ENCODE results near the gene RANBP1. TPM values are rescaled to one million over a fixed set of nuclear protein-coding genes. Genes with fewer than 3 reads are reported as not detected.
A peak's percentile ranks its signal among the peaks of the same experiment; 100 is the strongest.

RANBP1 gene
- total and polyA plus RNA-seq, 9 of the 15 experiments (the other 6 are each of a cell fraction or from before 2014, with no cell fraction given): 162 to 2,891 (median 1,289) TPM

DNA sequence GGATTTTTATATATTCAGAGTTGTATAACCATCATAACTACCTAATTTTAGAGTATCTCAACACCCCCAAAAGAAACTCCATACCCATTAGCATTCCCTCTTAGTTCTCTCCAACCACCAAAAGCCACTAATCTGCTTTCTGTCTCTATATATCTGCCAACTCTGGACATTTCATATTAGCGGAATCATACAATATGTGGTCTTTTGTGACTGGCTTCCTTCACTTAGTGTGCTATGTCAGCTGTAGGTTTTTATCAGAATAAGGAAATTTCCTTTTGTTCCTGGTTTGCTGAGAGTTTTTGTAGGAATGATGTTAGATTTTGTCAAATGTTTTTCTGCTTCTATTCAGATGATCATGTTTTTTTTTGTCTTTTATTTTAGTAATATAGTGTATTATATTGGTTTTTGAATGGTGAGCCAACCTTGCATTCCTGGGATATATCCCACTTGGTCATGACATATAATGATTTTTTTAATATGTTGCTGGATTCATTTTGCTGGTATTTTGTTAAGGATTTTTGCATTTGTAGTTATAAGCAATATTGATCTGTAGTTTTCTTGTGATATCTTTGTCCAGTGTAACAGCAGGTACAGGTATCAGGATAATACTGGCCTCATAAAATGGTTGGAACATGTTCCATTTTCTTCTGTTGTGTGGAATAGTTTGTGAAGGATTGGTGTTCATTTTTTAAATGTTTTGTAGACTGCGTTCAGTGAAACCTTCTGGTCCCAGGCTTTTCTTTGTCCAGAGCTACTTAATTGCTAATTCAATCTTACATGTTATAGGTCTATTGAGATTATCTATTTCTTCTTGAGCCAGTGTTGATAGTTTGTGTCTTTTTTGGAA is 19.1 kb upstream of the RANBP1 start (continued):
- TF ChIP-seq, protein P1, sequence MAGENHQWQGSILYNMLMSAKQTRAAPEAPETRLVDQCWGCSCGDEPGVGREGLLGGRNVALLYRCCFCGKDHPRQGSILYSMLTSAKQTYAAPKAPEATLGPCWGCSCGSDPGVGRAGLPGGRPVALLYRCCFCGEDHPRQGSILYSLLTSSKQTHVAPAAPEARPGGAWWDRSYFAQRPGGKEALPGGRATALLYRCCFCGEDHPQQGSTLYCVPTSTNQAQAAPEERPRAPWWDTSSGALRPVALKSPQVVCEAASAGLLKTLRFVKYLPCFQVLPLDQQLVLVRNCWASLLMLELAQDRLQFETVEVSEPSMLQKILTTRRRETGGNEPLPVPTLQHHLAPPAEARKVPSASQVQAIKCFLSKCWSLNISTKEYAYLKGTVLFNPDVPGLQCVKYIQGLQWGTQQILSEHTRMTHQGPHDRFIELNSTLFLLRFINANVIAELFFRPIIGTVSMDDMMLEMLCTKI (IDR thresholded peaks at IDR 0.05; ENCODE audit: partially characterized antibody): no peak
- TF ChIP-seq EWSR1 (IDR thresholded peaks at IDR 0.05; ENCODE audit: borderline replicate concordance, low read depth, partially characterized antibody): no peak
- peak in 1 of 2 experiments; percentile 46; a peak in 1 of 4 replicates for TF ChIP-seq HDAC1 (IDR thresholded peaks at IDR 0.05)
- TF ChIP-seq, protein P2, sequence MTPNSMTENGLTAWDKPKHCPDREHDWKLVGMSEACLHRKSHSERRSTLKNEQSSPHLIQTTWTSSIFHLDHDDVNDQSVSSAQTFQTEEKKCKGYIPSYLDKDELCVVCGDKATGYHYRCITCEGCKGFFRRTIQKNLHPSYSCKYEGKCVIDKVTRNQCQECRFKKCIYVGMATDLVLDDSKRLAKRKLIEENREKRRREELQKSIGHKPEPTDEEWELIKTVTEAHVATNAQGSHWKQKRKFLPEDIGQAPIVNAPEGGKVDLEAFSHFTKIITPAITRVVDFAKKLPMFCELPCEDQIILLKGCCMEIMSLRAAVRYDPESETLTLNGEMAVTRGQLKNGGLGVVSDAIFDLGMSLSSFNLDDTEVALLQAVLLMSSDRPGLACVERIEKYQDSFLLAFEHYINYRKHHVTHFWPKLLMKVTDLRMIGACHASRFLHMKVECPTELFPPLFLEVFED (CRISPR knock-in tag; conservative IDR thresholded peaks at IDR 0.05): 0 out of 2 replicates have a peak, but pooled peaks have one; percentile 38
- peak; percentile 77; the same call in 1 of the 2 replicates for TF ChIP-seq GTF2E2 (tag; IDR thresholded peaks at IDR 0.05)
- TF ChIP-seq, protein P3, sequence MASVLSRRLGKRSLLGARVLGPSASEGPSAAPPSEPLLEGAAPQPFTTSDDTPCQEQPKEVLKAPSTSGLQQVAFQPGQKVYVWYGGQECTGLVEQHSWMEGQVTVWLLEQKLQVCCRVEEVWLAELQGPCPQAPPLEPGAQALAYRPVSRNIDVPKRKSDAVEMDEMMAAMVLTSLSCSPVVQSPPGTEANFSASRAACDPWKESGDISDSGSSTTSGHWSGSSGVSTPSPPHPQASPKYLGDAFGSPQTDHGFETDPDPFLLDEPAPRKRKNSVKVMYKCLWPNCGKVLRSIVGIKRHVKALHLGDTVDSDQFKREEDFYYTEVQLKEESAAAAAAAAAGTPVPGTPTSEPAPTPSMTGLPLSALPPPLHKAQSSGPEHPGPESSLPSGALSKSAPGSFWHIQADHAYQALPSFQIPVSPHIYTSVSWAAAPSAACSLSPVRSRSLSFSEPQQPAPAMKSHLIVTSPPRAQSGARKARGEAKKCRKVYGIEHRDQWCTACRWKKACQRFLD (CRISPR knock-in tag; IDR thresholded peaks at IDR 0.05): no peak
- TF ChIP-seq, protein P4, sequence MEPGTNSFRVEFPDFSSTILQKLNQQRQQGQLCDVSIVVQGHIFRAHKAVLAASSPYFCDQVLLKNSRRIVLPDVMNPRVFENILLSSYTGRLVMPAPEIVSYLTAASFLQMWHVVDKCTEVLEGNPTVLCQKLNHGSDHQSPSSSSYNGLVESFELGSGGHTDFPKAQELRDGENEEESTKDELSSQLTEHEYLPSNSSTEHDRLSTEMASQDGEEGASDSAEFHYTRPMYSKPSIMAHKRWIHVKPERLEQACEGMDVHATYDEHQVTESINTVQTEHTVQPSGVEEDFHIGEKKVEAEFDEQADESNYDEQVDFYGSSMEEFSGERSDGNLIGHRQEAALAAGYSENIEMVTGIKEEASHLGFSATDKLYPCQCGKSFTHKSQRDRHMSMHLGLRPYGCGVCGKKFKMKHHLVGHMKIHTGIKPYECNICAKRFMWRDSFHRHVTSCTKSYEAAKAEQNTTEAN (CRISPR knock-in tag; IDR thresholded peaks at IDR 0.05): no peak
- no peak for TF ChIP-seq TCF3 (CRISPR knock-in tag; IDR thresholded peaks at IDR 0.05)
- TF ChIP-seq, protein P5, sequence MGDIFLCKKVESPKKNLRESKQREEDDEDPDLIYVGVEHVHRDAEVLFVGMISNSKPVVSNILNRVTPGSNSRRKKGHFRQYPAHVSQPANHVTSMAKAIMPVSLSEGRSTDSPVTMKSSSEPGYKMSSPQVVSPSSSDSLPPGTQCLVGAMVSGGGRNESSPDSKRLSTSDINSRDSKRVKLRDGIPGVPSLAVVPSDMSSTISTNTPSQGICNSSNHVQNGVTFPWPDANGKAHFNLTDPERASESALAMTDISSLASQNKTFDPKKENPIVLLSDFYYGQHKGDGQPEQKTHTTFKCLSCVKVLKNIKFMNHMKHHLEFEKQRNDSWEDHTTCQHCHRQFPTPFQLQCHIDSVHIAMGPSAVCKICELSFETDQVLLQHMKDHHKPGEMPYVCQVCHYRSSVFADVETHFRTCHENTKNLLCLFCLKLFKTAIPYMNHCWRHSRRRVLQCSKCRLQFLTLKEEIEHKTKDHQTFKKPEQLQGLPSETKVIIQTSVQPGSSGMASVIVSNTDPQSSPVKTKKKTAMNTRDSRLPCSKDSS (IDR thresholded peaks at IDR 0.05; ENCODE audit: low read depth, partially characterized antibody): peak; percentile 42
- no peak for TF ChIP-seq SNRNP70 (optimal IDR thresholded peaks at IDR 0.05; ENCODE audit: low read depth, low read length)
- no peak for TF ChIP-seq RBM22 (IDR thresholded peaks at IDR 0.05; ENCODE audit: low read depth, low read length, poor library complexity, severe bottlenecking)
- TF ChIP-seq ARNT (IDR thresholded peaks at IDR 0.05): 0 out of 4 replicates have a peak, but pooled peaks of 1 of the 2 experiments have one; percentile 16
- peak; percentile 94 for TF ChIP-seq ZNF324 (CRISPR knock-in tag; IDR thresholded peaks at IDR 0.05)
- TF ChIP-seq ZKSCAN3 (CRISPR knock-in tag; IDR thresholded peaks at IDR 0.05): peak; percentile 28; the same call in 1 of the 2 replicates
- TF ChIP-seq, protein P6, sequence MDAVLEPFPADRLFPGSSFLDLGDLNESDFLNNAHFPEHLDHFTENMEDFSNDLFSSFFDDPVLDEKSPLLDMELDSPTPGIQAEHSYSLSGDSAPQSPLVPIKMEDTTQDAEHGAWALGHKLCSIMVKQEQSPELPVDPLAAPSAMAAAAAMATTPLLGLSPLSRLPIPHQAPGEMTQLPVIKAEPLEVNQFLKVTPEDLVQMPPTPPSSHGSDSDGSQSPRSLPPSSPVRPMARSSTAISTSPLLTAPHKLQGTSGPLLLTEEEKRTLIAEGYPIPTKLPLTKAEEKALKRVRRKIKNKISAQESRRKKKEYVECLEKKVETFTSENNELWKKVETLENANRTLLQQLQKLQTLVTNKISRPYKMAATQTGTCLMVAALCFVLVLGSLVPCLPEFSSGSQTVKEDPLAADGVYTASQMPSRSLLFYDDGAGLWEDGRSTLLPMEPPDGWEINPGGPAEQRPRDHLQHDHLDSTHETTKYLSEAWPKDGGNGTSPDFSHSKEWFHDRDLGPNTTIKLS (IDR thresholded peaks at IDR 0.05; ENCODE audit: borderline replicate concordance, low read depth): no peak
- 0 out of 4 replicates have a peak, but pooled peaks of 1 of the 2 experiments have one; percentile 39 for TF ChIP-seq SRF (CRISPR knock-in tag; IDR thresholded peaks at IDR 0.05)
- TF ChIP-seq KAT8 (IDR thresholded peaks at IDR 0.05; ENCODE audit: low read depth): no peak
- no peak for TF ChIP-seq JUNB (CRISPR knock-in tag; conservative IDR thresholded peaks at IDR 0.05)

All from K562 (cell line).